ENCODE results near the gene RHOT2.

Gene RHOT2

GRCh38 chr16:704552-705380 lies 36.8 kb downstream of the RHOT2 start:
- Histone ChIP-seq H3K27ac (no peak overlapping the region), H3K4me3 (ENCODE audit: low read depth in 1 of 2, low read length in 1 of 2) (no peak overlapping the region), H3K9me3 (no peaks in the 10 kb centered on the region), H3K4me1 (ENCODE audit: control insufficient read depth in 1 of 2, insufficient read depth in 1 of 2, low read depth in 1 of 2, low read length in 1 of 2) (no peaks in the 10 kb centered on the region), H3K27me3 (peaks cover 99% of the 10 kb centered on the region), H3K36me3 (no peaks in the 10 kb centered on the region)
- no peak for TF ChIP-seq CTCF (IDR thresholded peaks at IDR 0.05)

- no peaks in the 10 kb centered on the region for H3K4me1 ChIP-seq (ENCODE audit: control insufficient read depth in 1 of 2, insufficient read depth in 1 of 2, low read depth in 1 of 2, low read length in 1 of 2)
- peaks cover 99% of the 10 kb centered on the region for H3K27me3 ChIP-seq
- TF ChIP-seq CTCF (IDR thresholded peaks at IDR 0.05), result no peak
- no peak within 1 kb of the TSS for H3K4me3 ChIP-seq (ENCODE audit: low read depth in 1 of 2, low read length in 1 of 2)
- H3K27ac ChIP-seq, result no peak within 1 kb of the TSS
- no peaks in the 10 kb centered on the region for H3K9me3 ChIP-seq
- H3K36me3 ChIP-seq, result no peaks in the 10 kb centered on the region
Observed at GRCh38 chr16:705431-706188, 37.7 kb downstream of the RHOT2 start, which contains the start of gene FBXL16. Gene FBXL16 (minus strand): TSS chr16:705801. CDS start chr16:697405, 8,396 bp downstream.

GRCh38 chr16:706189-707061 lies 38.5 kb downstream of the RHOT2 start:
- Histone ChIP-seq H3K27me3 (peaks cover 99% of the 10 kb centered on the region), H3K4me1 (ENCODE audit: control insufficient read depth in 1 of 2, insufficient read depth in 1 of 2, low read depth in 1 of 2, low read length in 1 of 2) (no peaks in the 10 kb centered on the region), H3K4me3 (ENCODE audit: low read depth in 1 of 2, low read length in 1 of 2) (no peak overlapping the region), H3K36me3 (no peaks in the 10 kb centered on the region), H3K9me3 (no peaks in the 10 kb centered on the region), H3K27ac (no peak overlapping the region)
- no peak for TF ChIP-seq CTCF (IDR thresholded peaks at IDR 0.05)

- Histone ChIP-seq H3K4me1 (ENCODE audit: control insufficient read depth in 1 of 2, insufficient read depth in 1 of 2, low read depth in 1 of 2, low read length in 1 of 2) (no peaks in the 10 kb centered on the region), H3K27me3 (peaks cover 99% of the 10 kb centered on the region), H3K36me3 (no peaks in the 10 kb centered on the region), H3K27ac (no peak overlapping the region), H3K9me3 (no peaks in the 10 kb centered on the region), H3K4me3 (ENCODE audit: low read depth in 1 of 2, low read length in 1 of 2) (no peak overlapping the region)
- no peak for TF ChIP-seq CTCF (IDR thresholded peaks at IDR 0.05)
Observed at GRCh38 chr16:707062-707538, 39.2 kb downstream of the RHOT2 start.

- Histone ChIP-seq H3K9me3 (no peaks in the 10 kb centered on the region), H3K4me3 (ENCODE audit: low read depth in 1 of 2, low read length in 1 of 2) (no peak overlapping the region), H3K4me1 (ENCODE audit: control insufficient read depth in 1 of 2, insufficient read depth in 1 of 2, low read depth in 1 of 2, low read length in 1 of 2) (no peaks in the 10 kb centered on the region), H3K36me3 (no peaks in the 10 kb centered on the region), H3K27ac (no peak overlapping the region), H3K27me3 (peaks cover 99% of the 10 kb centered on the region)
- no peak for TF ChIP-seq CTCF (IDR thresholded peaks at IDR 0.05)
Observed at GRCh38 chr16:708019-708418, 40.1 kb downstream of the RHOT2 start.
